ENCODE data around the gene LDHA. TPM values are rescaled to one million over a fixed set of nuclear protein-coding genes. Genes with fewer than 3 reads are reported as not detected.
"Not testable (repeated sequence)": the region's sequence is repeated elsewhere in the genome, so short reads cannot be mapped to it uniquely, and the experiment has no call there.

The LDHA gene
- total RNA-seq, 1 experiment from 2014 or later, result 396 TPM

- Mint-ChIP-seq H3K4me3 (ENCODE audit: unreplicated experiment) (no peak overlapping the region), H3K36me3 (ENCODE audit: insufficient read depth, unreplicated experiment) (peaks cover 83% of the 10 kb centered on the region), H3K9me3 (ENCODE audit: unreplicated experiment) (no peaks in the 10 kb centered on the region), H3K27ac (ENCODE audit: unreplicated experiment) (no peak overlapping the region), H3K27me3 (ENCODE audit: insufficient read depth, unreplicated experiment) (no peaks in the 10 kb centered on the region), H3K4me1 (ENCODE audit: low read depth, unreplicated experiment) (no peaks in the 10 kb centered on the region)
- ChIA-PET POLR2A (no interaction called here), CTCF (no interaction called here)
- H3K4me1 ChIP-seq, result no peaks in the 10 kb centered on the region
- intact Hi-C loops (cut with micrococcal nuclease; ENCODE audit: unreplicated experiment), result no loop called here
- no peaks in the 10 kb centered on the region for H3K27me3 ChIP-seq (replicated peaks; ENCODE audit: control insufficient read depth, insufficient read depth, low read length)
- peaks cover 5% of the 10 kb centered on the region for H3K36me3 ChIP-seq (ENCODE audit: control insufficient read depth, insufficient read depth, low read length)
- no peaks in the 10 kb centered on the region for H3K9me3 ChIP-seq
- H3K4me3 ChIP-seq (ENCODE audit: low read depth, low read length), result no peak overlapping the region
- TF ChIP-seq CTCF (IDR thresholded peaks at IDR 0.05; ENCODE audit: insufficient read depth in 1 of 2, low read depth in 1 of 2, low read length in 1 of 2, severe bottlenecking in 1 of 2, unreplicated experiment in 1 of 2), result no peak
- no TSS peak for BruUV-seq (replicated peaks)
- DNase-seq, result no peak
These were observed 9.7 kb downstream of the LDHA start for GRCh38 chr11:18404062-18404461.

- H3K4me1 Mint-ChIP-seq (ENCODE audit: low read depth, unreplicated experiment); intact Hi-C loops (cut with micrococcal nuclease; ENCODE audit: unreplicated experiment); H3K4me1 ChIP-seq; H3K27me3 ChIP-seq (replicated peaks; ENCODE audit: control insufficient read depth, insufficient read depth, low read length); H3K9me3 Mint-ChIP-seq (ENCODE audit: unreplicated experiment); H3K4me3 ChIP-seq (ENCODE audit: low read depth, low read length); H3K36me3 ChIP-seq (ENCODE audit: control insufficient read depth, insufficient read depth, low read length); H3K9me3 ChIP-seq; H3K4me3 Mint-ChIP-seq (ENCODE audit: unreplicated experiment); H3K27me3 Mint-ChIP-seq (ENCODE audit: insufficient read depth, unreplicated experiment); POLR2A ChIA-PET; DNase-seq; H3K27ac Mint-ChIP-seq (ENCODE audit: unreplicated experiment); CTCF ChIA-PET: not testable (repeated sequence)
- BruUV-seq (replicated peaks), result TSS peak; percentile 99
- H3K36me3 Mint-ChIP-seq (ENCODE audit: insufficient read depth, unreplicated experiment), result peaks cover 53% of the 10 kb centered on the region
These were observed 13.0 kb downstream of the LDHA start for GRCh38 chr11:18407400-18407799.

GRCh38 chr11:18408558-18409291, 14.4 kb downstream of the LDHA start:
- H3K4me3 ChIP-seq (ENCODE audit: low read depth, low read length), result no peak overlapping the region
- no peak overlapping the region for H3K27ac Mint-ChIP-seq (ENCODE audit: unreplicated experiment)
- H3K4me1 Mint-ChIP-seq (ENCODE audit: low read depth, unreplicated experiment), result peaks cover 7% of the 10 kb centered on the region
- H3K27me3 Mint-ChIP-seq (ENCODE audit: insufficient read depth, unreplicated experiment), result no peaks in the 10 kb centered on the region
- no peaks in the 10 kb centered on the region for H3K9me3 ChIP-seq
- TF ChIP-seq CTCF (IDR thresholded peaks at IDR 0.05; ENCODE audit: insufficient read depth in 1 of 2, low read depth in 1 of 2, low read length in 1 of 2, severe bottlenecking in 1 of 2, unreplicated experiment in 1 of 2), result no peak
- H3K36me3 Mint-ChIP-seq (ENCODE audit: insufficient read depth, unreplicated experiment), result peaks cover 40% of the 10 kb centered on the region
- intact Hi-C loops (cut with micrococcal nuclease; ENCODE audit: unreplicated experiment), result no loop called here
- POLR2A ChIA-PET, result no interaction called here
- H3K36me3 ChIP-seq (ENCODE audit: control insufficient read depth, insufficient read depth, low read length), result peaks cover 2% of the 10 kb centered on the region
- H3K4me3 Mint-ChIP-seq (ENCODE audit: unreplicated experiment), result no peak overlapping the region
- no peaks in the 10 kb centered on the region for H3K27me3 ChIP-seq (replicated peaks; ENCODE audit: control insufficient read depth, insufficient read depth, low read length)
- H3K4me1 ChIP-seq, result no peaks in the 10 kb centered on the region
- no peak for DNase-seq
- CTCF ChIA-PET, result no interaction called here
- no peaks in the 10 kb centered on the region for H3K9me3 Mint-ChIP-seq (ENCODE audit: unreplicated experiment)
- BruUV-seq (replicated peaks), result no TSS peak
